Right lung (tissue), 5 donors: Measurements from ENCODE around the gene TBC1D22B. TPM values are rescaled to one million over a fixed set of nuclear protein-coding genes. Genes with fewer than 3 reads are reported as not detected.

Experiments used
- DNase-seq, 2 donors: peaks; one replicate each; pipeline ENCODE4 v3.0.0-alpha.2; 2013
- polyA plus RNA-seq, 5 donors: library from polyadenylated mRNA; unstranded; fragments of 120-200 nt; gene quantifications; one replicate each; pipeline versions ENCODE4 v1.2.1 to v1.2.3, GENCODE V29; 2013; ENCODE audit warnings: inconsistent platforms in 1 of 5, low replicate concordance in 1 of 5; ENCODE audit not compliant: insufficient read length in 5 of 5, insufficient read depth in 1 of 5

TBC1D22B gene
- polyA plus RNA-seq, 5 donors = 11.8 to 14.2 (median 12.8) TPM

- DNase-seq = no peak
These were observed 19.2 kb upstream of the TBC1D22B start for GRCh38 chr6:37238381-37238780.

- DNase-seq = no peak
These were observed 18.0 kb upstream of the TBC1D22B start for GRCh38 chr6:37239526-37239925.

- peak; percentile 89 for DNase-seq
These were observed 17.4 kb upstream of the TBC1D22B start for GRCh38 chr6:37239950-37240713.

GRCh38 chr6:37241131-37241530 lies 16.4 kb upstream of the TBC1D22B start:
- no peak for DNase-seq

- DNase-seq = no peak
These were observed 15.7 kb upstream of the TBC1D22B start for GRCh38 chr6:37241775-37242428.

- DNase-seq = no peak
These were observed 15.0 kb upstream of the TBC1D22B start for GRCh38 chr6:37242429-37243052.

- DNase-seq = no peak
These were observed 14.3 kb upstream of the TBC1D22B start for GRCh38 chr6:37243131-37243815.

GRCh38 chr6:37243816-37244370 lies 13.7 kb upstream of the TBC1D22B start:
- DNase-seq = no peak

GRCh38 chr6:37244430-37245310 lies 12.9 kb upstream of the TBC1D22B start:
- peak; percentile 95 to 98 for DNase-seq

GRCh38 chr6:37251211-37251780 lies 6.3 kb upstream of the TBC1D22B start:
- no peak for DNase-seq

- DNase-seq = no peak
These were observed 4.0 kb upstream of the TBC1D22B start for GRCh38 chr6:37253486-37254007.

- no peak for DNase-seq
These were observed 2.7 kb upstream of the TBC1D22B start for GRCh38 chr6:37254881-37255280.

GRCh38 chr6:37256692-37257319 lies 766 bp upstream of the TBC1D22B start:
- no peak for DNase-seq

GRCh38 chr6:37257320-37257633 lies 295 bp upstream of the TBC1D22B start:
- no peak for DNase-seq

- DNase-seq = no peak
These were observed 983 bp downstream of the TBC1D22B start for GRCh38 chr6:37258405-37259105.

GRCh38 chr6:37259191-37259590 lies 1.6 kb downstream of the TBC1D22B start:
- no peak for DNase-seq

GRCh38 chr6:37260040-37260439 lies 2.5 kb downstream of the TBC1D22B start:
- DNase-seq = no peak

GRCh38 chr6:37260444-37260843 lies 2.9 kb downstream of the TBC1D22B start:
- DNase-seq = no peak

GRCh38 chr6:37261198-37261597 lies 3.6 kb downstream of the TBC1D22B start:
- DNase-seq = no peak
